HCT116 (cell line): ENCODE data around the gene BTBD9.

Source experiments
- ATF3 ChIP-seq: IDR thresholded peaks from 2 replicates; pipeline ENCODE4 v1.6.1; 2012
- CEBPB ChIP-seq: IDR thresholded peaks from 2 replicates; pipeline ENCODE4 v1.6.1; 2012; ENCODE audit warnings: low read depth
- CTCF ChIP-seq, 3 experiments: fragments of 200-600 bp in 1 of 3; sonication (generic) in 1 of 3; IDR thresholded peaks in 2 of 3; conservative IDR thresholded peaks in 1 of 3; 2 replicates each; pipeline ENCODE4 v1.5.1; 2012 to 2017; ENCODE audit warnings: low read depth in 2 of 3, low read length in 2 of 3, antibody characterized with exemption in 1 of 3, borderline replicate concordance in 1 of 3, control low read depth in 1 of 3, mild to moderate bottlenecking in 1 of 3, mixed read lengths in 1 of 3, mixed run types in 1 of 3, moderate library complexity in 1 of 3; ENCODE audit not compliant: insufficient read depth in 1 of 3
- EGR1 ChIP-seq: IDR thresholded peaks from 2 replicates; pipeline ENCODE4 v1.6.1; 2012; ENCODE audit warnings: low read depth
- EZH2phosphoT487 ChIP-seq: fragments of 200-600 bp; IDR thresholded peaks from 2 replicates; pipeline ENCODE4 v1.6.1; 2018; ENCODE audit warnings: antibody characterized with exemption, borderline replicate concordance
- POLR2A ChIP-seq: IDR thresholded peaks from 2 replicates; pipeline ENCODE4 v1.7.0; 2011; ENCODE audit warnings: borderline replicate concordance; ENCODE audit not compliant: insufficient read depth, insufficient read length; ENCODE audit errors: extremely low read depth
- POLR2AphosphoS5 ChIP-seq: IDR thresholded peaks from 2 replicates; pipeline ENCODE4 v1.6.1; 2011; ENCODE audit warnings: mild to moderate bottlenecking, low read depth, low read length, moderate library complexity
- RAD21 ChIP-seq: IDR thresholded peaks from 2 replicates; pipeline ENCODE4 v1.6.1; 2012; ENCODE audit warnings: low read depth, mild to moderate bottlenecking
- REST ChIP-seq: IDR thresholded peaks from 2 replicates; pipeline ENCODE4 v1.6.1; 2012; ENCODE audit warnings: low read depth
- SP1 ChIP-seq: IDR thresholded peaks from 2 replicates; pipeline ENCODE4 v1.6.1; 2012; ENCODE audit warnings: low read depth

- TF ChIP-seq CTCF (IDR thresholded peaks at IDR 0.05 in 2 of 3, conservative IDR thresholded peaks at IDR 0.05 in 1 of 3; ENCODE audit: borderline replicate concordance in 1 of 3, insufficient read depth in 1 of 3, low read depth in 2 of 3, low read length in 2 of 3) (no peak), EGR1 (no peak), POLR2A (no peak), POLR2AphosphoS5 (no peak), SP1 (no peak), RAD21 (no peak), CEBPB (no peak), ATF3 (no peak), EZH2phosphoT487 (no peak), REST (no peak)
These were observed 394.4 kb downstream of the BTBD9 start for GRCh38 chr6:38245295-38245694.
